ENCODE data around the gene TGFB2.

Gene TGFB2

GRCh38 chr1:218481116-218481775 is 136.1 kb downstream of the TGFB2 start:
- TF ChIP-seq CTCF (IDR thresholded peaks at IDR 0.05; ENCODE audit: borderline replicate concordance, extremely low read depth, low read length, poor library complexity, severe bottlenecking), result no peak
- TF ChIP-seq EZH2 (IDR thresholded peaks at IDR 0.05; ENCODE audit: borderline replicate concordance, low read depth, low read length, severe bottlenecking), result no peak
- no peak for ATAC-seq (ENCODE audit: insufficient read depth, low read depth)
- H3K4me2 ChIP-seq (ENCODE audit: insufficient read depth, low read length), result no peak overlapping the region
- H3K27ac ChIP-seq (ENCODE audit: low read length), result no peak overlapping the region
- no peak for DNase-seq
- H3K4me1 ChIP-seq (ENCODE audit: insufficient read depth, low read length), result no peaks in the 10 kb centered on the region
- no peaks in the 10 kb centered on the region for H3K36me3 ChIP-seq (ENCODE audit: insufficient read depth, low read length)
- no peak overlapping the region for H3K4me3 ChIP-seq (ENCODE audit: low read depth in 1 of 2, low read length in 2 of 2)
- no peak overlapping the region for H3K9ac ChIP-seq (ENCODE audit: low read depth, low read length)
- H3K27me3 ChIP-seq (ENCODE audit: insufficient read depth, low read length, poor library complexity), result no peaks in the 10 kb centered on the region
- H4K20me1 ChIP-seq (ENCODE audit: insufficient read depth, low read length), result no peaks in the 10 kb centered on the region
- no peaks in the 10 kb centered on the region for H3K9me3 ChIP-seq (ENCODE audit: insufficient read depth, low read length, severe bottlenecking)
- H2AFZ ChIP-seq (ENCODE audit: low read depth, low read length), result no peak overlapping the region
- H3K79me2 ChIP-seq (ENCODE audit: insufficient read depth, low read length), result no peaks in the 10 kb centered on the region

- Histone ChIP-seq H3K36me3 (ENCODE audit: insufficient read depth, low read length) (no peaks in the 10 kb centered on the region), H3K4me2 (ENCODE audit: insufficient read depth, low read length) (no peak overlapping the region), H3K27ac (ENCODE audit: low read length) (no peak overlapping the region), H3K4me1 (ENCODE audit: insufficient read depth, low read length) (no peaks in the 10 kb centered on the region), H3K4me3 (ENCODE audit: low read depth in 1 of 2, low read length in 2 of 2) (no peak overlapping the region), H3K27me3 (ENCODE audit: insufficient read depth, low read length, poor library complexity) (no peaks in the 10 kb centered on the region), H4K20me1 (ENCODE audit: insufficient read depth, low read length) (no peaks in the 10 kb centered on the region), H3K9ac (ENCODE audit: low read depth, low read length) (no peak overlapping the region), H3K9me3 (ENCODE audit: insufficient read depth, low read length, severe bottlenecking) (no peaks in the 10 kb centered on the region), H2AFZ (ENCODE audit: low read depth, low read length) (no peak overlapping the region), H3K79me2 (ENCODE audit: insufficient read depth, low read length) (no peaks in the 10 kb centered on the region)
- DNase-seq, result no peak
- no peak for TF ChIP-seq CTCF (IDR thresholded peaks at IDR 0.05; ENCODE audit: borderline replicate concordance, extremely low read depth, low read length, poor library complexity, severe bottlenecking)
- TF ChIP-seq EZH2 (IDR thresholded peaks at IDR 0.05; ENCODE audit: borderline replicate concordance, low read depth, low read length, severe bottlenecking), result no peak
- no peak for ATAC-seq (ENCODE audit: insufficient read depth, low read depth)
Measured at GRCh38 chr1:218482683-218483082, 137.5 kb downstream of the TGFB2 start.

- no peaks in the 10 kb centered on the region for H3K27me3 ChIP-seq (ENCODE audit: insufficient read depth, low read length, poor library complexity)
- H3K27ac ChIP-seq (ENCODE audit: low read length), result no peak overlapping the region
- DNase-seq (no peak), ATAC-seq (ENCODE audit: insufficient read depth, low read depth) (no peak)
- H3K9me3 ChIP-seq (ENCODE audit: insufficient read depth, low read length, severe bottlenecking), result no peaks in the 10 kb centered on the region
- no peaks in the 10 kb centered on the region for H3K36me3 ChIP-seq (ENCODE audit: insufficient read depth, low read length)
- H2AFZ ChIP-seq (ENCODE audit: low read depth, low read length), result no peak overlapping the region
- no peaks in the 10 kb centered on the region for H3K4me1 ChIP-seq (ENCODE audit: insufficient read depth, low read length)
- H3K9ac ChIP-seq (ENCODE audit: low read depth, low read length), result no peak overlapping the region
- no peaks in the 10 kb centered on the region for H4K20me1 ChIP-seq (ENCODE audit: insufficient read depth, low read length)
- no peak overlapping the region for H3K4me2 ChIP-seq (ENCODE audit: insufficient read depth, low read length)
- no peaks in the 10 kb centered on the region for H3K79me2 ChIP-seq (ENCODE audit: insufficient read depth, low read length)
- no peak overlapping the region for H3K4me3 ChIP-seq (ENCODE audit: low read depth in 1 of 2, low read length in 2 of 2)
- no peak for TF ChIP-seq CTCF (IDR thresholded peaks at IDR 0.05; ENCODE audit: borderline replicate concordance, extremely low read depth, low read length, poor library complexity, severe bottlenecking)
- TF ChIP-seq EZH2 (IDR thresholded peaks at IDR 0.05; ENCODE audit: borderline replicate concordance, low read depth, low read length, severe bottlenecking), result no peak
Measured at GRCh38 chr1:218485241-218485928, 140.2 kb downstream of the TGFB2 start.

All from DND-41 (cell line).